Naive thymus-derived CD4-positive, alpha-beta T cell (primary cell): ENCODE results near the gene VRTN. TPM values are rescaled to one million over a fixed set of nuclear protein-coding genes. Genes with fewer than 3 reads are reported as not detected.

Experiments
- ATAC-seq: fragments of 150-1000 bp; cut with Tn5 transposase; 2 replicates; pipeline ENCODE4 v1.10.0; 2021; ENCODE audit warnings: mild to moderate bottlenecking, moderate library complexity
- CTCF ChIA-PET: fragments of 350-600 bp; sonication (Branson Sonifier 250); formaldehyde crosslinking; loops from one replicate; lab custom pipeline; 2021; ENCODE audit warnings: antibody characterized with exemption; lab: Charles Lee
- POLR2A ChIA-PET: fragments of 350-600 bp; sonication (Branson Sonifier 250); formaldehyde crosslinking; loops from one replicate; lab custom pipeline; 2021; ENCODE audit warnings: antibody characterized with exemption, inconsistent platforms; lab: Charles Lee
- DNase-seq, 9 donors: peaks; one replicate each; pipeline versions ENCODE4 v3.0.0 to v3.0.0-alpha.2; 2020 to 2022; ENCODE audit warnings: mixed read lengths in 1 of 9
- H3K27ac ChIP-seq: one replicate; pipeline ENCODE4 v1.7.0; 2013; ENCODE audit warnings: mild to moderate bottlenecking, low read depth, low read length, moderate library complexity
- H3K27me3 ChIP-seq, 2 donors: one replicate each; pipeline ENCODE4 v1.7.0; 2013; ENCODE audit warnings: low read length in 2 of 2, mild to moderate bottlenecking in 2 of 2, moderate library complexity in 2 of 2; ENCODE audit not compliant: control insufficient read depth in 2 of 2, insufficient read depth in 2 of 2
- H3K36me3 ChIP-seq, 3 experiments: 1 replicate in 2 of 3; 2 replicates in 1 of 3; pipeline ENCODE4 v1.7.0; 2013; ENCODE audit warnings: low read length in 3 of 3, mild to moderate bottlenecking in 3 of 3, moderate library complexity in 1 of 3; ENCODE audit not compliant: insufficient read depth in 3 of 3, control insufficient read depth in 2 of 3
- H3K4me1 ChIP-seq, 2 donors: one replicate each; pipeline ENCODE4 v1.7.0; 2013; ENCODE audit warnings: low read length in 2 of 2, mild to moderate bottlenecking in 2 of 2, moderate library complexity in 1 of 2; ENCODE audit not compliant: control insufficient read depth in 2 of 2, insufficient read depth in 2 of 2
- H3K4me3 ChIP-seq: 2 replicates; pipeline ENCODE4 v1.7.0; 2013; ENCODE audit warnings: mild to moderate bottlenecking, low read length
- H3K9me3 ChIP-seq, 3 experiments: 1 replicate in 2 of 3; 2 replicates in 1 of 3; pipeline ENCODE4 v1.7.0; 2013; ENCODE audit warnings: low read length in 3 of 3; ENCODE audit not compliant: control insufficient read depth in 2 of 3
- H3K27ac Mint-ChIP-seq, 9 donors: one replicate each; pipeline ENCODE4 v1.8.0; 2020 to 2022; ENCODE audit warnings: mixed read lengths in 9 of 9, mild to moderate bottlenecking in 8 of 9, moderate library complexity in 5 of 9, inconsistent platforms in 2 of 9
- H3K27me3 Mint-ChIP-seq, 5 donors: one replicate each; pipeline ENCODE4 v1.8.0; 2021 to 2022; ENCODE audit warnings: mixed read lengths in 5 of 5, mild to moderate bottlenecking in 1 of 5
- H3K36me3 Mint-ChIP-seq, 5 donors: one replicate each; pipeline ENCODE4 v1.8.0; 2020 to 2022; ENCODE audit warnings: mixed read lengths in 5 of 5, mild to moderate bottlenecking in 3 of 5, inconsistent platforms in 1 of 5
- H3K4me1 Mint-ChIP-seq, 7 donors: one replicate each; pipeline ENCODE4 v1.8.0; 2020 to 2022; ENCODE audit warnings: mixed read lengths in 7 of 7, mild to moderate bottlenecking in 3 of 7, inconsistent platforms in 1 of 7
- H3K4me3 Mint-ChIP-seq, 10 donors: one replicate each; pipeline ENCODE4 v1.8.0; 2020 to 2022; ENCODE audit warnings: mild to moderate bottlenecking in 10 of 10, mixed read lengths in 10 of 10, moderate library complexity in 6 of 10, inconsistent platforms in 2 of 10
- H3K9me3 Mint-ChIP-seq, 11 donors: one replicate each; pipeline ENCODE4 v1.8.0; 2020 to 2022; ENCODE audit warnings: mixed read lengths in 11 of 11, mild to moderate bottlenecking in 4 of 11, inconsistent platforms in 1 of 11, moderate library complexity in 1 of 11
- intact Hi-C, 2 donors: fragments of 100-400 bp; cut with micrococcal nuclease; formaldehyde crosslinking; loops; one replicate each; pipeline ENCODE4 v1.15.1; 2023
- polyA plus RNA-seq, 2 donors: library from polyadenylated mRNA; unstranded; fragments of 300-500 nt; fragmentation: Illumina TruSeq; gene quantifications; one replicate each; pipeline ENCODE4 v1.2.3, GENCODE V29; 2021
- total RNA-seq, 6 experiments: library from RNA in 5 of 6; stranded (reverse) in 5 of 6; gene quantifications; 1 replicate in 5 of 6; 2 replicates in 1 of 6; pipeline ENCODE4 v1.2.3 and lab custom pipeline; 2021 to 2026

Gene VRTN
- total and polyA plus RNA-seq, 7 experiments from 2014 or later: not detected

GRCh38 chr14:74357585-74357984 lies 9.3 kb downstream of the VRTN start:
- no peaks in the 10 kb centered on the region for H3K4me1 Mint-ChIP-seq
- Histone ChIP-seq H3K9me3 (no peaks in the 10 kb centered on the region), H3K27ac (no peak overlapping the region), H3K4me3 (no peak overlapping the region), H3K36me3 (no peaks in the 10 kb centered on the region), H3K27me3 (no peaks in the 10 kb centered on the region), H3K4me1 (no peaks in the 10 kb centered on the region)
- H3K27ac Mint-ChIP-seq: no peak overlapping the region
- H3K27me3 Mint-ChIP-seq: peaks cover 4 to 11% (median 5%) of the 10 kb centered on the region in 5 donors
- POLR2A ChIA-PET: no interaction called here
- H3K9me3 Mint-ChIP-seq: no peaks in the 10 kb centered on the region
- intact Hi-C loops: no loop called here
- ATAC-seq: no peak
- CTCF ChIA-PET: no interaction called here
- H3K36me3 Mint-ChIP-seq: no peaks in the 10 kb centered on the region
- DNase-seq: no peak
- H3K4me3 Mint-ChIP-seq: no peak overlapping the region

- no peak overlapping the region for H3K4me3 ChIP-seq
- intact Hi-C loops: no loop called here
- no peaks in the 10 kb centered on the region for H3K4me1 ChIP-seq
- Mint-ChIP-seq H3K9me3 (no peaks in the 10 kb centered on the region), H3K36me3 (no peaks in the 10 kb centered on the region), H3K27ac (no peak overlapping the region), H3K4me1 (no peaks in the 10 kb centered on the region), H3K4me3 (no peak overlapping the region), H3K27me3 (peaks cover 4 to 9% (median 5%) of the 10 kb centered on the region in 5 donors)
- CTCF ChIA-PET: interaction anchor here (0.6 to 0.7 kb wide), 2 partner anchors 10 to 522 kb away, joined by 3 read pairs; no protein-coding TSS in a partner anchor
- H3K36me3 ChIP-seq: no peaks in the 10 kb centered on the region
- no peaks in the 10 kb centered on the region for H3K27me3 ChIP-seq
- ATAC-seq (no peak), DNase-seq (no peak)
- H3K9me3 ChIP-seq: no peaks in the 10 kb centered on the region
- no peak overlapping the region for H3K27ac ChIP-seq
- POLR2A ChIA-PET: no interaction called here
Observed at GRCh38 chr14:74358176-74358829, 10.0 kb downstream of the VRTN start.

- Mint-ChIP-seq H3K36me3 (no peaks in the 10 kb centered on the region), H3K4me3 (no peak overlapping the region), H3K9me3 (no peaks in the 10 kb centered on the region), H3K27me3 (peaks cover 5 to 15% (median 12%) of the 10 kb centered on the region in 5 donors), H3K4me1 (no peaks in the 10 kb centered on the region), H3K27ac (no peak overlapping the region)
- H3K9me3 ChIP-seq: no peaks in the 10 kb centered on the region
- no peak overlapping the region for H3K27ac ChIP-seq
- ChIA-PET POLR2A (no interaction called here), CTCF (no interaction called here)
- no peaks in the 10 kb centered on the region for H3K4me1 ChIP-seq
- ATAC-seq: no peak
- H3K27me3 ChIP-seq: no peaks in the 10 kb centered on the region
- no peak for DNase-seq
- intact Hi-C loops: loop anchor here (2.0 to 5.0 kb wide), 2 partner anchors 255 to 432 kb away; no protein-coding TSS in a partner anchor
- H3K36me3 ChIP-seq: no peaks in the 10 kb centered on the region
- H3K4me3 ChIP-seq: no peak overlapping the region
Observed at GRCh38 chr14:74360163-74360562, 11.9 kb downstream of the VRTN start.

GRCh38 chr14:74362361-74362915 lies 14.2 kb downstream of the VRTN start:
- no peaks in the 10 kb centered on the region for H3K9me3 ChIP-seq
- no peaks in the 10 kb centered on the region for H3K4me1 Mint-ChIP-seq
- DNase-seq: peak; percentile 21 to 62 (median 57)
- H3K27ac Mint-ChIP-seq: no peak overlapping the region
- ChIA-PET CTCF (no interaction called here), POLR2A (no interaction called here)
- peak; percentile 84 for ATAC-seq
- no peaks in the 10 kb centered on the region for H3K36me3 Mint-ChIP-seq
- H3K4me3 Mint-ChIP-seq: no peak overlapping the region
- no peaks in the 10 kb centered on the region for H3K36me3 ChIP-seq
- H3K27me3 ChIP-seq: no peaks in the 10 kb centered on the region
- H3K9me3 Mint-ChIP-seq: no peaks in the 10 kb centered on the region
- H3K27ac ChIP-seq: no peak overlapping the region
- peaks cover 5 to 19% (median 13%) of the 10 kb centered on the region in 5 donors for H3K27me3 Mint-ChIP-seq
- intact Hi-C loops: loop anchor here (1.0 to 5.0 kb wide), 4 partner anchors 130 to 430 kb away; partner anchors contain the start of genes ISCA2 (in 1 of the 2), LTBP2 (in 1 of the 2) and NPC2 (in 1 of the 2)
- H3K4me1 ChIP-seq: no peaks in the 10 kb centered on the region
- no peak overlapping the region for H3K4me3 ChIP-seq

GRCh38 chr14:74364271-74364880 lies 16.1 kb downstream of the VRTN start:
- DNase-seq: no peak
- H3K9me3 Mint-ChIP-seq: no peaks in the 10 kb centered on the region
- Histone ChIP-seq H3K27me3 (no peaks in the 10 kb centered on the region), H3K36me3 (no peaks in the 10 kb centered on the region), H3K4me1 (no peaks in the 10 kb centered on the region), H3K9me3 (no peaks in the 10 kb centered on the region), H3K27ac (no peak overlapping the region), H3K4me3 (no peak overlapping the region)
- peaks cover 5 to 19% (median 13%) of the 10 kb centered on the region in 5 donors for H3K27me3 Mint-ChIP-seq
- intact Hi-C loops: loop anchor here in 1 of 2 donors (5.0 kb wide), 1 partner anchor 428 kb away; no protein-coding TSS in a partner anchor
- no peak overlapping the region for H3K27ac Mint-ChIP-seq
- no peak overlapping the region for H3K4me3 Mint-ChIP-seq
- H3K36me3 Mint-ChIP-seq: no peaks in the 10 kb centered on the region
- no peaks in the 10 kb centered on the region for H3K4me1 Mint-ChIP-seq
- ATAC-seq: no peak
- ChIA-PET POLR2A (no interaction called here), CTCF (no interaction called here)

- H3K4me1 ChIP-seq: no peaks in the 10 kb centered on the region
- no peaks in the 10 kb centered on the region for H3K9me3 ChIP-seq
- H3K4me1 Mint-ChIP-seq: no peaks in the 10 kb centered on the region
- intact Hi-C loops: no loop called here
- H3K27ac Mint-ChIP-seq: no peak overlapping the region
- peaks cover 0 to 10% (median 10%) of the 10 kb centered on the region in 5 donors for H3K27me3 Mint-ChIP-seq
- ChIA-PET CTCF (interaction anchor here (0.6 to 1.0 kb wide), 2 partner anchors 10 to 896 kb away, joined by 3 to 9 read pairs; no protein-coding TSS in a partner anchor), POLR2A (no interaction called here)
- H3K36me3 Mint-ChIP-seq: no peaks in the 10 kb centered on the region
- H3K4me3 ChIP-seq: no peak overlapping the region
- H3K9me3 Mint-ChIP-seq: no peaks in the 10 kb centered on the region
- no peak overlapping the region for H3K27ac ChIP-seq
- H3K27me3 ChIP-seq: no peaks in the 10 kb centered on the region
- no peak for ATAC-seq
- no peak for DNase-seq
- no peaks in the 10 kb centered on the region for H3K36me3 ChIP-seq
- no peak overlapping the region for H3K4me3 Mint-ChIP-seq
Observed at GRCh38 chr14:74368026-74368425, 19.8 kb downstream of the VRTN start.
